H1 (cell line): Measurements from ENCODE around the gene LYRM7. TPM values are rescaled to one million over a fixed set of nuclear protein-coding genes. Genes with fewer than 3 reads are reported as not detected.

Experiments
- CTCF ChIA-PET: fragments of 300-600 bp; sonication (Branson Sonifier 250); formaldehyde crosslinking; loops from one replicate; lab custom pipeline; 2021; ENCODE audit not compliant: partially characterized antibody; lab: Charles Lee
- POLR2A ChIA-PET: fragments of 300-600 bp; sonication (Branson Sonifier 250); formaldehyde crosslinking; loops from one replicate; lab custom pipeline; 2021; ENCODE audit warnings: inconsistent platforms; ENCODE audit not compliant: partially characterized antibody; lab: Charles Lee
- DNase-seq, 2 experiments: peaks; one replicate each; pipeline versions ENCODE4 v3.0.0 to v3.0.0-alpha.2; 2010 to 2022; ENCODE audit warnings: low spot score in 2 of 2, low read depth in 1 of 2, mixed read lengths in 1 of 2
- FAIRE-seq: peaks from 2 replicates; lab custom pipeline; 2011; peaks lifted over from hg19 to GRCh38; lab: Jason Lieb, UNC
- H2AFZ ChIP-seq: 2 replicates; pipeline ENCODE4 v1.8.1; 2012; ENCODE audit warnings: low read length, inconsistent platforms
- H2AK5ac ChIP-seq: 2 replicates; pipeline ENCODE4 v1.6.1; 2013; ENCODE audit warnings: low read depth, low read length
- H2BK120ac ChIP-seq: replicated peaks from 2 replicates; pipeline ENCODE3; 2013; ENCODE audit warnings: low read depth, low read length, inconsistent platforms
- H2BK12ac ChIP-seq: 2 replicates; pipeline ENCODE4 v1.6.1; 2013; ENCODE audit warnings: low read depth, low read length
- H2BK15ac ChIP-seq: 2 replicates; pipeline ENCODE4 v1.6.1; 2013; ENCODE audit warnings: low read length
- H2BK20ac ChIP-seq: 2 replicates; pipeline ENCODE4 v1.6.1; 2013; ENCODE audit warnings: low read length
- H2BK5ac ChIP-seq: 2 replicates; pipeline ENCODE4 v1.6.1; 2013; ENCODE audit warnings: low read depth, low read length
- H3K14ac ChIP-seq: 2 replicates; pipeline ENCODE4 v1.6.1; 2013; ENCODE audit warnings: inconsistent platforms; ENCODE audit not compliant: insufficient read length
- H3K18ac ChIP-seq: 2 replicates; pipeline ENCODE4 v1.6.1; 2013; ENCODE audit warnings: low read length; ENCODE audit errors: extremely low read depth
- H3K23ac ChIP-seq: 2 replicates; pipeline ENCODE4 v1.6.1; 2013; ENCODE audit warnings: inconsistent platforms; ENCODE audit not compliant: insufficient read length
- H3K23me2 ChIP-seq: 2 replicates; pipeline ENCODE4 v1.6.1; 2013; ENCODE audit warnings: low read depth, low read length
- H3K27ac ChIP-seq: 2 replicates; pipeline ENCODE4 v1.6.1; 2011; ENCODE audit warnings: low read depth, low read length, inconsistent platforms
- H3K27me3 ChIP-seq, 4 experiments: replicated peaks in 1 of 4; 1 replicate in 1 of 4; 2 replicates in 3 of 4; pipeline versions ENCODE4 v1.6.1 to v1.8.1; 2011 to 2013; ENCODE audit warnings: low read length in 3 of 4, mild to moderate bottlenecking in 3 of 4, inconsistent platforms in 2 of 4, mixed read lengths in 2 of 4, moderate library complexity in 1 of 4; ENCODE audit not compliant: control insufficient read depth in 3 of 4, insufficient read depth in 3 of 4; ENCODE audit errors: extremely low read depth in 1 of 4
- H3K36me3 ChIP-seq, 4 experiments: 2 replicates each; pipeline versions ENCODE4 v1.6.1 to v1.8.1; 2011 to 2013; ENCODE audit warnings: mild to moderate bottlenecking in 4 of 4, low read length in 3 of 4, moderate library complexity in 2 of 4, control low read depth in 1 of 4, inconsistent platforms in 1 of 4; ENCODE audit not compliant: insufficient read depth in 4 of 4, control insufficient read depth in 2 of 4
- H3K4ac ChIP-seq: replicated peaks from 2 replicates; pipeline ENCODE3; 2013; ENCODE audit warnings: low read length, low read depth, mixed read lengths, inconsistent platforms; ENCODE audit not compliant: insufficient read length
- H3K4me1 ChIP-seq, 4 experiments: replicated peaks in 1 of 4; 1 replicate in 1 of 4; 2 replicates in 3 of 4; pipeline versions ENCODE4 v1.6.1 to v1.8.1; 2011 to 2013; ENCODE audit warnings: low read length in 3 of 4, inconsistent platforms in 2 of 4, mixed read lengths in 1 of 4; ENCODE audit not compliant: insufficient read depth in 4 of 4, control insufficient read depth in 3 of 4
- H3K4me2 ChIP-seq, 2 experiments: 2 replicates each; pipeline versions ENCODE4 v1.6.1 to v1.8.1; 2011 to 2013; ENCODE audit warnings: low read depth in 2 of 2, low read length in 2 of 2, control low read depth in 1 of 2, inconsistent platforms in 1 of 2, mild to moderate bottlenecking in 1 of 2; ENCODE audit not compliant: insufficient read depth in 1 of 2
- H3K4me3 ChIP-seq, 4 experiments: fragments of 200-600, 300-600 bp in 1 of 4; sonication (generic), shearing (Covaris generic), sonication (Bioruptor Twin) in 1 of 4; 2 replicates each; pipeline versions ENCODE4 v1.5.1 to v1.8.1; 2011 to 2016; ENCODE audit warnings: low read length in 4 of 4, low read depth in 3 of 4, control low read depth in 2 of 4, inconsistent platforms in 2 of 4, mild to moderate bottlenecking in 2 of 4, mixed read lengths in 1 of 4, moderate library complexity in 1 of 4; ENCODE audit not compliant: insufficient read depth in 2 of 4; ENCODE audit errors: extremely low read depth in 1 of 4
- H3K56ac ChIP-seq: replicated peaks from 2 replicates; pipeline ENCODE3; 2013; ENCODE audit warnings: low read depth, mild to moderate bottlenecking, mixed read lengths, low read length, inconsistent platforms; ENCODE audit not compliant: insufficient read length
- H3K79me1 ChIP-seq: 2 replicates; pipeline ENCODE4 v1.6.1; 2013; ENCODE audit warnings: low read depth, low read length, control low read depth
- H3K79me2 ChIP-seq, 2 experiments: 2 replicates each; pipeline versions ENCODE4 v1.6.1 to v1.8.1; 2012 to 2013; ENCODE audit warnings: low read length in 2 of 2, mild to moderate bottlenecking in 2 of 2, inconsistent platforms in 1 of 2; ENCODE audit not compliant: insufficient read depth in 2 of 2, control insufficient read depth in 1 of 2
- H3K9ac ChIP-seq, 4 experiments: replicated peaks in 1 of 4; 1 replicate in 1 of 4; 2 replicates in 3 of 4; pipeline versions ENCODE4 v1.6.1 to v1.8.1; 2011 to 2013; ENCODE audit warnings: low read depth in 3 of 4, low read length in 3 of 4, control low read depth in 2 of 4, mild to moderate bottlenecking in 2 of 4, moderate library complexity in 2 of 4, inconsistent platforms in 1 of 4; ENCODE audit errors: extremely low read depth in 1 of 4
- H3K9me3 ChIP-seq, 2 experiments: 2 replicates each; pipeline versions ENCODE4 v1.6.1 to v1.8.1; 2012 to 2013; ENCODE audit warnings: mild to moderate bottlenecking in 2 of 2, moderate library complexity in 2 of 2, control low read depth in 1 of 2, inconsistent platforms in 1 of 2, low read depth in 1 of 2, low read length in 1 of 2, mixed read lengths in 1 of 2; ENCODE audit not compliant: insufficient read depth in 2 of 2
- H4K20me1 ChIP-seq, 2 experiments: replicated peaks in 1 of 2; 2 replicates each; pipeline versions ENCODE3 to v1.8.1; 2011 to 2013; ENCODE audit warnings: inconsistent platforms in 2 of 2, low read length in 2 of 2, mild to moderate bottlenecking in 1 of 2; ENCODE audit not compliant: insufficient read depth in 2 of 2, control insufficient read depth in 1 of 2
- H4K5ac ChIP-seq: 2 replicates; pipeline ENCODE4 v1.6.1; 2013; ENCODE audit warnings: low read length, low read depth, mixed read lengths, inconsistent platforms; ENCODE audit not compliant: insufficient read length
- H4K8ac ChIP-seq: 2 replicates; pipeline ENCODE4 v1.8.0; 2013; ENCODE audit warnings: mild to moderate bottlenecking, moderate library complexity, low read length, inconsistent platforms; ENCODE audit not compliant: insufficient read depth; ENCODE audit errors: extremely low read depth
- H4K91ac ChIP-seq: replicated peaks from 2 replicates; pipeline ENCODE3; 2013; ENCODE audit warnings: low read length, mixed read lengths, inconsistent platforms; ENCODE audit not compliant: insufficient read length
- CEBPB ChIP-seq: IDR thresholded peaks from 2 replicates; pipeline ENCODE4 v1.6.1; 2012; ENCODE audit warnings: low read depth, low read length
- CHD1 ChIP-seq: IDR thresholded peaks from 2 replicates; pipeline ENCODE4 v1.6.1; 2012; ENCODE audit warnings: low read depth, low read length, improper control_type of control experiment
- CHD2 ChIP-seq: IDR thresholded peaks from 2 replicates; pipeline ENCODE4 v1.6.1; 2012; ENCODE audit warnings: low read length, improper control_type of control experiment
- EP300 ChIP-seq, 2 experiments: IDR thresholded peaks; 1 replicate in 1 of 2; 2 replicates in 1 of 2; pipeline ENCODE4 v1.6.1; 2011 to 2012; ENCODE audit warnings: low read depth in 2 of 2, low read length in 2 of 2, mild to moderate bottlenecking in 2 of 2, borderline replicate concordance in 1 of 2, inconsistent platforms in 1 of 2, moderate library complexity in 1 of 2
- GABPA ChIP-seq: IDR thresholded peaks from 2 replicates; pipeline ENCODE4 v1.6.1; 2011; ENCODE audit warnings: mild to moderate bottlenecking, low read length, moderate library complexity, borderline replicate concordance; ENCODE audit not compliant: insufficient read depth
- GTF2F1 ChIP-seq: IDR thresholded peaks from 2 replicates; pipeline ENCODE4 v1.6.1; 2012; ENCODE audit warnings: low read depth, low read length, improper control_type of control experiment, borderline replicate concordance
- JUN ChIP-seq: IDR thresholded peaks from 2 replicates; pipeline ENCODE4 v1.6.1; 2011; ENCODE audit warnings: low read depth, mild to moderate bottlenecking, improper control_type of control experiment, low read length
- KDM1A ChIP-seq: fragments of 200-600, 300-600 bp; sonication (generic); IDR thresholded peaks from 2 replicates; pipeline ENCODE4 v1.7.1; 2016; ENCODE audit warnings: mild to moderate bottlenecking, low read length, borderline replicate concordance
- KDM4A ChIP-seq: IDR thresholded peaks from one replicate; pipeline ENCODE4 v1.7.1; 2012; ENCODE audit warnings: low read depth, mild to moderate bottlenecking, moderate library complexity, low read length, inconsistent platforms; ENCODE audit not compliant: severe bottlenecking
- NANOG ChIP-seq: IDR thresholded peaks from 2 replicates; pipeline ENCODE4 v1.6.1; 2011; ENCODE audit warnings: low read length, low read depth, mild to moderate bottlenecking, inconsistent platforms; ENCODE audit not compliant: insufficient read depth, poor library complexity, severe bottlenecking
- RXRA ChIP-seq: IDR thresholded peaks from 2 replicates; pipeline ENCODE4 v1.6.1; 2011; ENCODE audit warnings: low read depth, mild to moderate bottlenecking, low read length, moderate library complexity; ENCODE audit not compliant: insufficient read depth
- SIRT6 ChIP-seq: IDR thresholded peaks from one replicate; pipeline ENCODE4 v1.7.1; 2012; ENCODE audit warnings: low read length, inconsistent platforms
- SP1 ChIP-seq: IDR thresholded peaks from 2 replicates; pipeline ENCODE4 v1.6.1; 2011; ENCODE audit warnings: low read depth, low read length
- WGBS, 2 experiments: shearing (Covaris generic) in 1 of 2; methylation state at CpG; one replicate each; pipeline versions ENCODE4 v1.1.6 to v1.1.7; 2013 to 2015; ENCODE audit warnings: low lambda C conversion rate in 2 of 2, mixed read lengths in 2 of 2, inconsistent platforms in 1 of 2, low coverage in 1 of 2, missing lambda C conversion rate in 1 of 2; ENCODE audit not compliant: insufficient replicate concordance in 2 of 2, insufficient coverage in 1 of 2, insufficient read length in 1 of 2; ENCODE audit errors: extremely low coverage in 1 of 2, missing lambda C conversion rate in 1 of 2; 5-methylcytosine and 5-hydroxymethylcytosine counted together
- polyA plus RNA-seq, 7 experiments: library from polyadenylated mRNA; depleted of rRNA in 3 of 7; stranded (reverse) in 5 of 7; unstranded in 2 of 7; fragments of >200 nt in 5 of 7; fragments of 200-250 nt in 2 of 7; gene quantifications; 1 replicate in 5 of 7; 2 replicates in 1 of 7; 4 replicates in 1 of 7; pipeline versions ENCODE4 v1.2.1 to v1.2.3, GENCODE V29; 2011 to 2013; ENCODE audit warnings: missing spikeins in 2 of 7, mixed read lengths in 2 of 7
- total RNA-seq: library from RNA; stranded (reverse); fragmentation: NEBNext Ultra II Directional; extraction: Animal tissue kit (Norgen Biotek cat#: 25700); gene quantifications from 2 replicates; pipeline ENCODE4 v1.2.1, GENCODE V29; 2021
- TF ChIP-seq, protein P1 (sequence below): IDR thresholded peaks from 2 replicates; pipeline ENCODE4 v1.6.1; 2012; ENCODE audit warnings: inconsistent platforms

The LYRM7 gene
- total and polyA plus RNA-seq, 2 of the 8 experiments (the other 6 are each of a cell fraction or from before 2014, with no cell fraction given) = 1.9 to 12.6 TPM

DNA sequence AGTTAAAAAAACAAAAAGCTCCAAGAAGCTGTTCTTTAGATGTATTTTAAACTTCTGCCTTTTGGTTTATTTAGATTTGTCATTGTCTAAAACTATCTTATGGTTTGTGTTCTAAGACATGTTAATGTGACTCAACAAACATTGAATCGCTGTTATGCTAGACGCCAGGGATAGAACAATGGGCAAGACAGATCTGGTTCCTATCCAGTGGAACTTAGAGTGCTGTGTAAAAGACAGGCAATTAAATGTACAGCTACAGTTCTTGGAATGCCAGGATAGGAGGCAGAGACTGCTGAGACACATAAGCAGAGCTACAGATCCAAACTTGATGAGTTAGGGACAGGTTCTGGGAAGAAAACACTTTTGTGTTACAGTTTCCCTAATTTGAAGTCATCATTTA is 22.4 kb downstream of the LYRM7 start:
- Histone ChIP-seq H2BK5ac (no peak overlapping the region), H4K20me1 (no peaks in the 10 kb centered on the region), H3K4me3 (no peak overlapping the region), H3K23me2 (no peaks in the 10 kb centered on the region), H2BK12ac (no peak overlapping the region), H4K8ac (no peak overlapping the region), H3K23ac (no peak overlapping the region), H4K91ac (no peak overlapping the region), H2BK20ac (no peak overlapping the region), H3K56ac (no peak overlapping the region), H3K27me3 (no peaks in the 10 kb centered on the region), H3K18ac (no peak overlapping the region), H2BK15ac (no peak overlapping the region), H2BK120ac (no peak overlapping the region), H3K4ac (no peak overlapping the region), H3K14ac (no peak overlapping the region), H3K9ac (no peak overlapping the region), H3K79me2 (no peaks in the 10 kb centered on the region), H2AFZ (no peak overlapping the region), H3K4me1 (no peaks in the 10 kb centered on the region), H3K79me1 (no peaks in the 10 kb centered on the region), H2AK5ac (no peak overlapping the region)
- POLR2A ChIA-PET = no interaction called here
- 93% methylated on average over 2 of the region's 2 CpGs; no CpG with 5 or more reads in 1 of the 2 experiments for WGBS, 2 experiments
- FAIRE-seq (no peak), DNase-seq (no peak)
- TF ChIP-seq CHD1 (no peak), JUN (no peak), NANOG (no peak), RXRA (no peak), CEBPB (no peak), KDM1A (no peak), SP1 (no peak), CHD2 (no peak), EP300 (IDR thresholded peaks at IDR 0.05; ENCODE audit: borderline replicate concordance in 1 of 2, low read depth in 2 of 2, low read length in 2 of 2) (no peak), GABPA (no peak), SIRT6 (no peak), KDM4A (no peak), GTF2F1 (no peak)
- TF ChIP-seq, protein P1, sequence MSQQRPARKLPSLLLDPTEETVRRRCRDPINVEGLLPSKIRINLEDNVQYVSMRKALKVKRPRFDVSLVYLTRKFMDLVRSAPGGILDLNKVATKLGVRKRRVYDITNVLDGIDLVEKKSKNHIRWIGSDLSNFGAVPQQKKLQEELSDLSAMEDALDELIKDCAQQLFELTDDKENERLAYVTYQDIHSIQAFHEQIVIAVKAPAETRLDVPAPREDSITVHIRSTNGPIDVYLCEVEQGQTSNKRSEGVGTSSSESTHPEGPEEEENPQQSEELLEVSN = no peak
- TF ChIP-seq, all 59 proteins: peak for 0
- no peaks in the 10 kb centered on the region for H3K36me3 ChIP-seq
- H3K27ac ChIP-seq = no peak overlapping the region
- no peak overlapping the region for H4K5ac ChIP-seq
- H3K9me3 ChIP-seq = no peaks in the 10 kb centered on the region
- no peak overlapping the region for H3K4me2 ChIP-seq
- CTCF ChIA-PET = interaction anchor here (0.6 kb wide), 1 partner anchor 259 kb away, joined by 4 read pairs; no protein-coding TSS in a partner anchor
